ENCODE data around the gene APC2. TPM values are rescaled to one million over a fixed set of nuclear protein-coding genes. Genes with fewer than 3 reads are reported as not detected.

APC2 gene
- total and polyA plus RNA-seq, 2 donors = 0.66 to 1.2 TPM

GRCh38 chr19:1466018-1466460 is 16.1 kb downstream of the APC2 start:
- H3K36me3 ChIP-seq (ENCODE audit: insufficient read depth) = no peaks in the 10 kb centered on the region
- peaks cover 11% of the 10 kb centered on the region for H3K4me1 ChIP-seq (ENCODE audit: insufficient read depth)
- no peak overlapping the region for H3K27ac ChIP-seq (ENCODE audit: low read depth)
- H3K4me3 ChIP-seq (ENCODE audit: low read depth, low read length) = no peak overlapping the region
- 51% methylated on average over 41 of the region's 41 CpGs for whole genome bisulfite sequencing
- no peak for DNase-seq (ENCODE audit: extremely low spot score)

- Histone ChIP-seq H3K4me1 (ENCODE audit: insufficient read depth) (peaks cover 11% of the 10 kb centered on the region), H3K27ac (ENCODE audit: low read depth) (no peak overlapping the region), H3K4me3 (ENCODE audit: low read depth, low read length) (no peak overlapping the region), H3K36me3 (ENCODE audit: insufficient read depth) (no peaks in the 10 kb centered on the region)
- DNase-seq (ENCODE audit: extremely low spot score) = no peak
- WGBS = 31% methylated on average over 70 of the region's 70 CpGs
These were observed 16.7 kb downstream of the APC2 start for GRCh38 chr19:1466461-1467214.

- DNase-seq (ENCODE audit: extremely low spot score) = no peak
- H3K27ac ChIP-seq (ENCODE audit: low read depth) = no peak overlapping the region
- 4% methylated on average over 36 of the region's 36 CpGs for WGBS
- H3K4me1 ChIP-seq (ENCODE audit: insufficient read depth) = peaks cover 11% of the 10 kb centered on the region
- no peaks in the 10 kb centered on the region for H3K36me3 ChIP-seq (ENCODE audit: insufficient read depth)
- H3K4me3 ChIP-seq (ENCODE audit: low read depth, low read length) = no peak overlapping the region
These were observed 17.2 kb downstream of the APC2 start for GRCh38 chr19:1467215-1467489.

- Histone ChIP-seq H3K4me3 (ENCODE audit: low read depth, low read length) (no peak overlapping the region), H3K36me3 (ENCODE audit: insufficient read depth) (no peaks in the 10 kb centered on the region), H3K4me1 (ENCODE audit: insufficient read depth) (peaks cover 11% of the 10 kb centered on the region), H3K27ac (ENCODE audit: low read depth) (no peak overlapping the region)
- no peak for DNase-seq (ENCODE audit: extremely low spot score)
- 5% methylated on average over 92 of the region's 92 CpGs for WGBS
These were observed 17.8 kb downstream of the APC2 start for GRCh38 chr19:1467490-1468273.

GRCh38 chr19:1468274-1468820 is 18.4 kb downstream of the APC2 start:
- peaks cover 11% of the 10 kb centered on the region for H3K4me1 ChIP-seq (ENCODE audit: insufficient read depth)
- H3K27ac ChIP-seq (ENCODE audit: low read depth) = no peak overlapping the region
- H3K36me3 ChIP-seq (ENCODE audit: insufficient read depth) = no peaks in the 10 kb centered on the region
- no peak overlapping the region for H3K4me3 ChIP-seq (ENCODE audit: low read depth, low read length)
- no peak for DNase-seq (ENCODE audit: extremely low spot score)
- 7% methylated on average over 49 of the region's 49 CpGs for WGBS

- peaks cover 11% of the 10 kb centered on the region for H3K4me1 ChIP-seq (ENCODE audit: insufficient read depth)
- DNase-seq (ENCODE audit: extremely low spot score) = no peak
These were observed 18.9 kb downstream of the APC2 start for GRCh38 chr19:1468821-1469254.

GRCh38 chr19:1469255-1470054 is 19.5 kb downstream of the APC2 start:
- H3K36me3 ChIP-seq (ENCODE audit: insufficient read depth) = no peaks in the 10 kb centered on the region
- 2% methylated on average over 117 of the region's 117 CpGs for WGBS
- H3K4me1 ChIP-seq (ENCODE audit: insufficient read depth) = peaks cover 11% of the 10 kb centered on the region
- peak overlapping the region; percentile 39 for H3K4me3 ChIP-seq (ENCODE audit: low read depth, low read length)
- no peak overlapping the region for H3K27ac ChIP-seq (ENCODE audit: low read depth)
- no peak for DNase-seq (ENCODE audit: extremely low spot score)

More at GRCh38 chr19:1468821-1469254, 18.9 kb downstream of the APC2 start:
- 2% methylated on average over 47 of the region's 47 CpGs for WGBS
- Histone ChIP-seq H3K4me3 (ENCODE audit: low read depth, low read length) (peak overlapping the region; percentile 39), H3K27ac (ENCODE audit: low read depth) (no peak overlapping the region), H3K36me3 (ENCODE audit: insufficient read depth) (no peaks in the 10 kb centered on the region)

- Histone ChIP-seq H3K4me1 (ENCODE audit: insufficient read depth) (peaks cover 11% of the 10 kb centered on the region), H3K27ac (ENCODE audit: low read depth) (no peak overlapping the region), H3K36me3 (ENCODE audit: insufficient read depth) (no peaks in the 10 kb centered on the region), H3K4me3 (ENCODE audit: low read depth, low read length) (peak overlapping the region; percentile 44)
- WGBS = 5% methylated on average over 22 of the region's 22 CpGs
- no peak for DNase-seq (ENCODE audit: extremely low spot score)
These were observed 20.1 kb downstream of the APC2 start for GRCh38 chr19:1470055-1470304.

- WGBS = 1% methylated on average over 67 of the region's 67 CpGs
- DNase-seq (ENCODE audit: extremely low spot score) = no peak
- Histone ChIP-seq H3K4me3 (ENCODE audit: low read depth, low read length) (peak overlapping the region; percentile 44), H3K27ac (ENCODE audit: low read depth) (no peak overlapping the region), H3K4me1 (ENCODE audit: insufficient read depth) (peaks cover 11% of the 10 kb centered on the region), H3K36me3 (ENCODE audit: insufficient read depth) (no peaks in the 10 kb centered on the region)
These were observed 20.5 kb downstream of the APC2 start for GRCh38 chr19:1470305-1471009.

- WGBS = 4% methylated on average over 27 of the region's 28 CpGs
- H3K4me3 ChIP-seq (ENCODE audit: low read depth, low read length) = peak overlapping the region; percentile 44
- H3K36me3 ChIP-seq (ENCODE audit: insufficient read depth) = no peaks in the 10 kb centered on the region
- DNase-seq (ENCODE audit: extremely low spot score) = no peak
- no peak overlapping the region for H3K27ac ChIP-seq (ENCODE audit: low read depth)
- H3K4me1 ChIP-seq (ENCODE audit: insufficient read depth) = peaks cover 10% of the 10 kb centered on the region
These were observed 21.1 kb downstream of the APC2 start for GRCh38 chr19:1471010-1471514.

GRCh38 chr19:1471515-1472160 is 21.7 kb downstream of the APC2 start:
- Histone ChIP-seq H3K36me3 (ENCODE audit: insufficient read depth) (no peaks in the 10 kb centered on the region), H3K4me1 (ENCODE audit: insufficient read depth) (peaks cover 8% of the 10 kb centered on the region), H3K4me3 (ENCODE audit: low read depth, low read length) (no peak overlapping the region), H3K27ac (ENCODE audit: low read depth) (no peak overlapping the region)
- DNase-seq (ENCODE audit: extremely low spot score) = no peak
- 23% methylated on average over 24 of the region's 24 CpGs for WGBS

- Histone ChIP-seq H3K4me3 (ENCODE audit: low read depth, low read length) (no peak overlapping the region), H3K4me1 (ENCODE audit: insufficient read depth) (peaks cover 3% of the 10 kb centered on the region), H3K36me3 (ENCODE audit: insufficient read depth) (no peaks in the 10 kb centered on the region), H3K27ac (ENCODE audit: low read depth) (no peak overlapping the region)
- DNase-seq (ENCODE audit: extremely low spot score) = no peak
- WGBS = 43% methylated on average over 44 of the region's 44 CpGs
These were observed 22.5 kb downstream of the APC2 start for GRCh38 chr19:1472231-1473084.
